ENCODE measurements around the gene BMP7. TPM values are rescaled to one million over a fixed set of nuclear protein-coding genes. Genes with fewer than 3 reads are reported as not detected.

BMP7 gene
- total and polyA plus RNA-seq, 3 experiments from 2014 or later, result not detected

DNA sequence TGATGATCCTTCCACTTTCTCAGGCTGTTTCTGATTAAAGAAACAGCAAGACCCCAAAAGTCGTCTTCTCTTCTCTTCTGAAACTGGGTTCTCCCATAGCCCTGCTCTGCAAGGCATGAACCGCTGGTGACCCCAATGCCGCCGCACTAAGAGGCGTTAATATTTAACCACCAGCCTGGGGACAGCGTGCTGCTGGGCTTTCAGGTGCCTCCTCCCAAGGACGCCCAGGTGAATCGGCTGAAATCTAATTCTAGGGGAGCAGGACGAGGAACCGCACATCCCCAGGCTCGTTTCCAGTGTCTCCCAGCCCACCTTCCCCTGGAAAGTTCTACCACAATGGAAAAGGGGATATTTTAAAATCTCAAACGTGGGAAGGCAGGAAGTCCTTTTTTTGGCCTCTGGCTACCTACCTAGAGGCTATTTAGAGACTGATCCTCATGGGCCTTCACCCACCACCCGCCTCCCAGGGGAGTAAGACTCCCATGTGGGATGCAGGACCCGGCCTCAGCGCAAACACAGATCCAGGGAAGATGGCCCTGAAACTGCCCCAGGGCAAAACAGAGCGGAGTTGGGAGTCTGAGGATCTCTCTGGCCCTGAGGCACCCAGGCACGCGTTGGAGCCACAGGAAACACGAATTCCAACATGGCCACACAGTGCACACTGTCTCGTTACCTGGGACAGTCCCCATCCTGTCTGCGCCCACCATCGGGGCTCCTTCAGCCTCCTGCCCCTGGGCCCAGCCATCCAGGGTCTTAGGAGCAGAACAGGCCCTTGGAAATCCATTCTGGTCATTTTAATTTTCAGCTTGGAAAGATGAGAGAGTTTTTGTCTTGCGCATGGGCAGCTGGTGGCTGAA lies 56.2 kb downstream of the BMP7 start:
- H3K27ac Mint-ChIP-seq, result no peak overlapping the region
- Histone ChIP-seq H3K4me3 (ENCODE audit: low read length) (no peak overlapping the region), H3K27ac (ENCODE audit: low read depth, low read length) (no peak overlapping the region), H3K4me1 (ENCODE audit: insufficient read depth, low read length) (no peaks in the 10 kb centered on the region), H3K27me3 (ENCODE audit: insufficient read depth, low read length, poor library complexity, severe bottlenecking) (no peaks in the 10 kb centered on the region), H3K9me3 (ENCODE audit: low read length) (no peaks in the 10 kb centered on the region), H3K36me3 (ENCODE audit: insufficient read depth, low read length) (no peaks in the 10 kb centered on the region)
- no peak overlapping the region for H3K4me3 Mint-ChIP-seq
- no peaks in the 10 kb centered on the region for H3K4me1 Mint-ChIP-seq
- peaks cover 10 to 12% of the 10 kb centered on the region in 2 donors for H3K27me3 Mint-ChIP-seq
- POLR2A ChIA-PET, result no interaction called here
- no peaks in the 10 kb centered on the region for H3K36me3 Mint-ChIP-seq
- CTCF ChIA-PET, result no interaction called here
- peaks cover 0 to 5% (median 3%) of the 10 kb centered on the region in 5 donors for H3K9me3 Mint-ChIP-seq
- DNase-seq, result no peak

DNA sequence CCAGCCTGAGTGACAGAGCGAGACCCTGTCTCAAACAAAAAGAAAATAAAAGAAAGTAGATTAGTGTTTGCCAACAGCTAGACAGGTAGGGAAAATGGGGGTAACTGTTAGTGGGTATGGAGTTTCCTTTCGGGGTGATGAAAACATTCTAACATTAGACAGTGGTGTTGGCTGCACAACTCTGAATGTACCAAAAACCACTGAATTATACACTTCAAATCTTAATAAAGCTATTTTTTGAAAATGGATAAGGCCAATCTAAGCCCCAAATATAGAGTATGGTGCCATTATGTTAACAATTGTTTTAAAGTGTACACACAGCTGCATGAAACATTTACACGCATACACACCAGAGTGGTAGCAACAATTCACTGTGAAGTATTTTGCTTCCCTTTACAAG lies 57.0 kb downstream of the BMP7 start:
- ChIA-PET POLR2A (no interaction called here), CTCF (no interaction called here)
- Histone ChIP-seq H3K27me3 (ENCODE audit: insufficient read depth, low read length, poor library complexity, severe bottlenecking) (no peaks in the 10 kb centered on the region), H3K9me3 (ENCODE audit: low read length) (no peaks in the 10 kb centered on the region), H3K36me3 (ENCODE audit: insufficient read depth, low read length) (no peaks in the 10 kb centered on the region), H3K4me1 (ENCODE audit: insufficient read depth, low read length) (no peaks in the 10 kb centered on the region), H3K27ac (ENCODE audit: low read depth, low read length) (no peak overlapping the region), H3K4me3 (ENCODE audit: low read length) (no peak overlapping the region)
- no peaks in the 10 kb centered on the region for H3K4me1 Mint-ChIP-seq
- no peaks in the 10 kb centered on the region for H3K36me3 Mint-ChIP-seq
- H3K9me3 Mint-ChIP-seq, result peaks cover 0 to 5% (median 3%) of the 10 kb centered on the region in 5 donors
- H3K27ac Mint-ChIP-seq, result no peak overlapping the region
- peaks cover 9 to 10% of the 10 kb centered on the region in 2 donors for H3K27me3 Mint-ChIP-seq
- no peak overlapping the region for H3K4me3 Mint-ChIP-seq
- no peak for DNase-seq

DNA sequence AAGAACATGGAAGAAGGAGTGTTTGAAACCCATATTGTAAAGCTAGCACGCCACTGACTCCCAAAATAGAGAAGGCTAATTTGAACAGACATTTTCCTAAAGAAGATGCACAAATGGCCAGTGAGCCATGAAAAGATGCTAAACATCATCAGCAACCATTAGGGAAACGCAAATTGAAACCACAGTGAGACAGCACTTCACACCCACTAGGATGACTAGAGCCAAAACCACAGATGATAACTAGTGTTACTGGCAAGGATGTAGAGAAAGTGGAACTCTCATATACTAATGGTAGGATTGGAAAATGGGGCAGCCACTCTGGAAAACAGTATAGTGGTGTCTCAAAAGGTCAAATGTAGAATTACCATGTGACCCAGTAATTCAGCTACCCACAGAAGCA lies 58.2 kb downstream of the BMP7 start:
- no peak overlapping the region for H3K27ac ChIP-seq (ENCODE audit: low read depth, low read length)
- H3K4me1 ChIP-seq (ENCODE audit: insufficient read depth, low read length), result no peaks in the 10 kb centered on the region
- H3K4me3 ChIP-seq (ENCODE audit: low read length), result no peak overlapping the region
- no peak overlapping the region for H3K4me3 Mint-ChIP-seq
- no peaks in the 10 kb centered on the region for H3K27me3 ChIP-seq (ENCODE audit: insufficient read depth, low read length, poor library complexity, severe bottlenecking)
- H3K36me3 ChIP-seq (ENCODE audit: insufficient read depth, low read length), result no peaks in the 10 kb centered on the region
- peaks cover 0 to 5% (median 3%) of the 10 kb centered on the region in 5 donors for H3K9me3 Mint-ChIP-seq
- H3K9me3 ChIP-seq (ENCODE audit: low read length), result no peaks in the 10 kb centered on the region
- no peak overlapping the region for H3K27ac Mint-ChIP-seq
- H3K36me3 Mint-ChIP-seq, result no peaks in the 10 kb centered on the region
- H3K27me3 Mint-ChIP-seq, result peaks cover 8 to 12% of the 10 kb centered on the region in 2 donors
- no peak for DNase-seq
- ChIA-PET CTCF (no interaction called here), POLR2A (no interaction called here)
- no peaks in the 10 kb centered on the region for H3K4me1 Mint-ChIP-seq

DNA sequence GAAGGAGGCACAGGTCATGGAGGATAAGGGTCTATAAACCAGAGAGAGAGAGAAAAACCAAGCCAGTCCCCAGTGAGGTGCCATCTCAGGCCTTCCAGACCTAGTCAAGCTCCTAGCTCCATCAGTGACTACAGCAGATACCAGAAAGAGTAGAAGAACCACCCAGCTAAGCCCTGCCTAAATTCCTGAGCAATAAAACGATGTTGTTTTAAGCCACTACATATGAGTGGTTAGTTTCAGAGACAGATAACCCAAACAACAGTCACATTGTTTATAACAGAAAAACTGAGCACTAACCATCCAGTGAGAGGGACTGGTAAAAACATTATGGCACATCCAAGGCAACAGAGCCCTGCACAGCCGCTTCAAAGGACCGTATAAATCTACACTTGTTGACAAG lies 59.2 kb downstream of the BMP7 start:
- no peaks in the 10 kb centered on the region for H3K36me3 Mint-ChIP-seq
- H3K27me3 Mint-ChIP-seq, result peaks cover 5 to 10% of the 10 kb centered on the region in 2 donors
- no peak overlapping the region for H3K27ac ChIP-seq (ENCODE audit: low read depth, low read length)
- no peak overlapping the region for H3K4me3 Mint-ChIP-seq
- no peaks in the 10 kb centered on the region for H3K9me3 ChIP-seq (ENCODE audit: low read length)
- H3K4me1 Mint-ChIP-seq, result no peaks in the 10 kb centered on the region
- H3K4me1 ChIP-seq (ENCODE audit: insufficient read depth, low read length), result no peaks in the 10 kb centered on the region
- H3K27ac Mint-ChIP-seq, result no peak overlapping the region
- H3K4me3 ChIP-seq (ENCODE audit: low read length), result no peak overlapping the region
- ChIA-PET POLR2A (no interaction called here), CTCF (no interaction called here)
- DNase-seq, result no peak
- H3K9me3 Mint-ChIP-seq, result peaks cover 0 to 5% (median 3%) of the 10 kb centered on the region in 5 donors
- no peaks in the 10 kb centered on the region for H3K27me3 ChIP-seq (ENCODE audit: insufficient read depth, low read length, poor library complexity, severe bottlenecking)
- no peaks in the 10 kb centered on the region for H3K36me3 ChIP-seq (ENCODE audit: insufficient read depth, low read length)

DNA sequence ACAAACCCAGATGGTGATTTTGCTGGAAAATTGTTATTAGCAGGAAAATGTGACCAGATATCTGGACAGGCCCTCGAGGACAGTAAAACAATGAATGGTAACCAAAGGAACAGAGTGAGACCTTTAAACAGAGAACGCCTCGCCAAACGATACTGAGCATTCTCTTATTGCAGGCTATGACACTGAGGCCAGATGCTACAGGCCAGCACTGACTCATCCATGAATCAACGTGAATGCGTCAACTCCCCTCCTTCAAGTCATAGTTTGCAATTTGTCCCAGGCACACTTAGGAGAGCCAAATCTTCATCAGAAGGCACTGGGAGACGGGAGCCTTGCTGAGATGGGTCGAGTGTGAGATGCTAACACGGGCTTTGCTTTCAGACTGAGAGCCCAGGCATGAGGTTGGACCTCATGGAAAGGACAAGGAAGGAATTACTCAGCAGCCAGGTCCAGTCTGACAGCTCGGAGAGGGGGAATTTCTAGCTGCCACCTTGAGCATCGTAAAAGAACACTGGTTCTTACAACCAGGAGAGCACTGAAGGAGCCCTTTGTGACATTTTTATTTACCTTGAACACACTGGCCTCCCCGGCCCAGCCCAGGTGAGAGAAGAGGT lies 60.7 kb downstream of the BMP7 start:
- no peaks in the 10 kb centered on the region for H3K36me3 Mint-ChIP-seq

DNA sequence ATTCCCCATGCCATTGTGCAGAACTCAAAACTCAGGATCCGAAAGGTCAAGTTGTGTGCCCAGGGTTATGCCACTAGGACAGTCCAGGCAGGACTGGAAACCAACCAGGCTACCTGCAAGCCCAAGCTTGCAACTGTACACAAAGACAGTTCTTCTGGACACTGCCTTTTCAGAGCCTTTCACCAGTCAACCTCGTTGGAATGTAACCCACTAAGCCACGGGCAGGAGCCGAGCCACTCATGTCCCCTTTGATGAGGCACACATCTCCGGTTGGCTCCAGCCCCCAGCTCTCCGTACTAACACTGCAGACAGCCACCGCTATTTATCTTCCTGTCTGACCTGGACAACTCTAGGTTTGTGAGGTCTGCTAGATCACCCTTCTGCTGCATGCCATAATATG lies 62.5 kb downstream of the BMP7 start:
- Mint-ChIP-seq H3K9me3 (peaks cover 0 to 5% (median 3%) of the 10 kb centered on the region in 5 donors), H3K4me3 (no peak overlapping the region), H3K4me1 (no peaks in the 10 kb centered on the region), H3K27me3 (peaks cover 0 to 4% of the 10 kb centered on the region in 2 donors), H3K27ac (no peak overlapping the region), H3K36me3 (no peaks in the 10 kb centered on the region)
- CTCF ChIA-PET, result no interaction called here
- no peak overlapping the region for H3K4me3 ChIP-seq (ENCODE audit: low read length)
- H3K27ac ChIP-seq (ENCODE audit: low read depth, low read length), result no peak overlapping the region
- H3K27me3 ChIP-seq (ENCODE audit: insufficient read depth, low read length, poor library complexity, severe bottlenecking), result no peaks in the 10 kb centered on the region
- POLR2A ChIA-PET, result no interaction called here
- H3K4me1 ChIP-seq (ENCODE audit: insufficient read depth, low read length), result no peaks in the 10 kb centered on the region
- H3K9me3 ChIP-seq (ENCODE audit: low read length), result no peaks in the 10 kb centered on the region
- no peaks in the 10 kb centered on the region for H3K36me3 ChIP-seq (ENCODE audit: insufficient read depth, low read length)
- no peak for DNase-seq

More for the DNA sequence above, 60.7 kb downstream of the BMP7 start:
- Mint-ChIP-seq H3K4me1 (no peaks in the 10 kb centered on the region), H3K4me3 (no peak overlapping the region), H3K9me3 (peaks cover 0 to 5% (median 3%) of the 10 kb centered on the region in 5 donors), H3K27ac (no peak overlapping the region), H3K27me3 (peaks cover 0 to 4% of the 10 kb centered on the region in 2 donors)
- no peak overlapping the region for H3K27ac ChIP-seq (ENCODE audit: low read depth, low read length)
- no peaks in the 10 kb centered on the region for H3K9me3 ChIP-seq (ENCODE audit: low read length)
- H3K36me3 ChIP-seq (ENCODE audit: insufficient read depth, low read length), result no peaks in the 10 kb centered on the region
- ChIA-PET POLR2A (no interaction called here), CTCF (no interaction called here)
- H3K4me3 ChIP-seq (ENCODE audit: low read length), result no peak overlapping the region
- no peaks in the 10 kb centered on the region for H3K27me3 ChIP-seq (ENCODE audit: insufficient read depth, low read length, poor library complexity, severe bottlenecking)
- no peak for DNase-seq
- no peaks in the 10 kb centered on the region for H3K4me1 ChIP-seq (ENCODE audit: insufficient read depth, low read length)

DNA sequence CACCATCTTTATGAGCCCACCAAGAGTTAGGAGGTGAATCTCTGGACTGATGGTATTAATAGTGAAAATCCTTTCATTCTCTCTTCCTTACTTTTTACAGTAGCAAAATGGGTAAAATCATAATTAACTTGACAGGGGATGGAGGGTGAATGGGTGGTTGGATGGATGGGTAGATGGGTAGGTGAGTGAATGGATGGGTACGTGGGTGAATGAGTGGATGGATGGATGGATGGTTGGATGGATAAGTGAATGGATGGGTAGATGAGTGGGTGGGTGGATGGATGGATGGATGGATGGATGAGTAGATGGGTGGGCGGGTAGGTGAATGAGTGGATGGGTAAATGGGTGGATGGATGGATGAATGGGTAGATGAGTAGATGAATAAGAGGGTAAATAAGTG lies 63.2 kb downstream of the BMP7 start:
- Mint-ChIP-seq H3K27ac (no peak overlapping the region), H3K36me3 (no peaks in the 10 kb centered on the region), H3K4me3 (no peak overlapping the region), H3K4me1 (no peaks in the 10 kb centered on the region), H3K9me3 (peaks cover 0 to 5% (median 3%) of the 10 kb centered on the region in 5 donors), H3K27me3 (peaks cover 0 to 4% of the 10 kb centered on the region in 2 donors)
- no peak overlapping the region for H3K27ac ChIP-seq (ENCODE audit: low read depth, low read length)
- no peaks in the 10 kb centered on the region for H3K36me3 ChIP-seq (ENCODE audit: insufficient read depth, low read length)
- H3K4me1 ChIP-seq (ENCODE audit: insufficient read depth, low read length), result no peaks in the 10 kb centered on the region
- no peaks in the 10 kb centered on the region for H3K9me3 ChIP-seq (ENCODE audit: low read length)
- no peak for DNase-seq
- CTCF ChIA-PET, result no interaction called here
- POLR2A ChIA-PET, result no interaction called here
- no peaks in the 10 kb centered on the region for H3K27me3 ChIP-seq (ENCODE audit: insufficient read depth, low read length, poor library complexity, severe bottlenecking)
- H3K4me3 ChIP-seq (ENCODE audit: low read length), result no peak overlapping the region

DNA sequence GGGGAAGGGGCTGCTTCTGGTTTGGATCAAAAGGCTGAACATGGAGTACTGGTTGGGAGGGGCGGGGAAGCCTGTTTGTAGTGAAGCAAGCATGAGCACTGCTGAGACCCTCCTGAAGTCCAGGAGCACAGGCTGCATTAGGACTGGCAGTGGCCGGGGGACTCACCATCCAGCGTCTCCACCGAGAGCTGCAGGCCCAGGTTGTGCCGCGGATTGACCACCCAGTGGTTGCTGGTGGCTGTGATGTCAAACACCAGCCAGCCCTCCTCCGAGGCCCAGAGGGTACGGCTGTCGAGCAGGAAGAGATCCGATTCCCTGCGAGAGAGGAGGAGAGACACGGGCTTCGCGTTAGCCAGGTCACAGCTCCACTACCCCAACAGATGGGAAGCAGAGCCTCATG lies 64.1 kb downstream of the BMP7 start:
- H3K27ac ChIP-seq (ENCODE audit: low read depth, low read length), result no peak overlapping the region
- H3K4me1 ChIP-seq (ENCODE audit: insufficient read depth, low read length), result no peaks in the 10 kb centered on the region
- Mint-ChIP-seq H3K9me3 (peaks cover 0 to 5% (median 3%) of the 10 kb centered on the region in 5 donors), H3K4me1 (no peaks in the 10 kb centered on the region), H3K27ac (no peak overlapping the region), H3K27me3 (peaks cover 0 to 4% of the 10 kb centered on the region in 2 donors), H3K36me3 (no peaks in the 10 kb centered on the region), H3K4me3 (no peak overlapping the region)
- ChIA-PET CTCF (no interaction called here), POLR2A (no interaction called here)
- H3K4me3 ChIP-seq (ENCODE audit: low read length), result no peak overlapping the region
- H3K9me3 ChIP-seq (ENCODE audit: low read length), result no peaks in the 10 kb centered on the region
- DNase-seq, result no peak
- H3K36me3 ChIP-seq (ENCODE audit: insufficient read depth, low read length), result no peaks in the 10 kb centered on the region
- H3K27me3 ChIP-seq (ENCODE audit: insufficient read depth, low read length, poor library complexity, severe bottlenecking), result no peaks in the 10 kb centered on the region
